KOPT-K1 (cell line): ENCODE measurements around the gene OR10G2.

Experiments
- H3K27ac ChIP-seq: fragments of 200-600 bp; sonication (generic); 2 replicates; pipeline ENCODE4 v1.5.1; 2016; ENCODE audit warnings: antibody characterized with exemption, mild to moderate bottlenecking, low read depth, low read length; ENCODE audit not compliant: poor library complexity, severe bottlenecking
- H3K36me3 ChIP-seq: fragments of 200-600 bp; sonication (generic); 2 replicates; pipeline ENCODE4 v1.5.1; 2017; ENCODE audit warnings: antibody characterized with exemption, mild to moderate bottlenecking, low read length, moderate library complexity; ENCODE audit not compliant: insufficient read depth
- H3K9me3 ChIP-seq: fragments of 200-600 bp; sonication (generic); 2 replicates; pipeline ENCODE4 v1.5.1; 2017; ENCODE audit warnings: antibody characterized with exemption, low read length, mild to moderate bottlenecking; ENCODE audit not compliant: insufficient read depth, poor library complexity, severe bottlenecking

Gene OR10G2, protein sequence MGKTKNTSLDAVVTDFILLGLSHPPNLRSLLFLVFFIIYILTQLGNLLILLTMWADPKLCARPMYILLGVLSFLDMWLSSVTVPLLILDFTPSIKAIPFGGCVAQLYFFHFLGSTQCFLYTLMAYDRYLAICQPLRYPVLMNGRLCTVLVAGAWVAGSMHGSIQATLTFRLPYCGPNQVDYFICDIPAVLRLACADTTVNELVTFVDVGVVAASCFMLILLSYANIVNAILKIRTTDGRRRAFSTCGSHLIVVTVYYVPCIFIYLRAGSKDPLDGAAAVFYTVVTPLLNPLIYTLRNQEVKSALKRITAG

DNA sequence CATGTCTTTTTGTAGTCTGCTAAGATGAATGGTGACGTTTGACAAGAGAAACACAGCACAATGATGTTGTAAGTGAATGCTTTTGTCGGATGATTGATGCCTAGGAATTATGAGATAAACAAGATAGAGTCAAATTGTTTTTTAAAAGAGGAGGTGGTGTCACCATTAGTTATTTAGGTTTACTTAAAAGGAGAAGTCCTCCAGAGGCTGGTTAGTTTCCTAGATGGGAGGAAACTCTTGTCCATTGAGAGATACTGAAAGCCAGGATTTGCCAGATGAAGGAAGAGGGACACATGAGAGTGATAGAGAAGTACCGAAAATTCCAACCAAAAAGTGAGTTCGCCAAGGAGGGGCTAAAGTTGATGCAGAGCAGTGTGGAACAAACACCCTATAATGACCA lies at the start of gene OR10G2:
Gene OR10G2, minus strand, starts transcription at position 101 of the 400 bp plus-strand sequence. Its CDS starts 98 bp downstream, at position 3.
- H3K27ac ChIP-seq, result no peak within 1 kb of the TSS
- no peaks in the 10 kb centered on the region for H3K36me3 ChIP-seq
- H3K9me3 ChIP-seq, result no peaks in the 10 kb centered on the region

DNA sequence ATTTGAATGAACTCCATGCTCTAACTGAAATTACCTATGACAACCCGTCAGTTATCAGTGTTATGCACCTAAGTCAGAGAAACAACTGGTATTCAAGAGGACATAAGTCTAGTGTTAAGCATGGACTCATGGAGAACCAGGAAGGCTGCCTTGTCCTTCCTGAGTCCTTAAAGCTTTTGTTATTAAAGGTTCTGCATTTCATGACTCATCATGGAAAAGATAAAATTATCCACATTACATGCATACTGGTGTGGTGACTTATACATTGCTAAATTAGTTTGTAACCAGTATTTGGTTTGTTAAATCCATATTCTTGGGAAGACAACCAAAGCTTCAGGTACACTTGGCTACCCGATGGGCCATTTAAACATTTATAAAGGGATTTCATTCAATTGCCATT lies 45.3 kb upstream of the OR10G2 start:
- Histone ChIP-seq H3K36me3 (no peaks in the 10 kb centered on the region), H3K27ac (no peak overlapping the region), H3K9me3 (peaks cover 9% of the 10 kb centered on the region)

DNA sequence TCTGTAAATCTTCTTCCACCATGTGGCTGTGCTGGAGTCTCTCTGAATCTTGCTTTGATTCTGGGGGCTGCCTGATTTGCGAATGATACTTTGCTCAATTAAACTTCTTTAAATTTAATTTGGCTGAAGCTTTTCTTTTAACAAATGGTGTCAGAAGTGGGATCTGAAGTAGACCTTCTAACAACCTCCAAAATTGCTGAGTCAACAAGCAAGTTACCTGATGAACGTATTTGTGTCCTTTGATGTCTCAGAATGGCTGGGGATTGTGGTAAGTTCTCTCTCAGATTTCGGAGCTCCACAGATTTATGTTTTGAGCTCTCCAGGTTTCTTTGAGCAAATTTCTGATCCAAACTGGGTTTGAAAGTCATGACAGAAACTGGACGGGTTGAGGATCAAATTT lies 40.8 kb upstream of the OR10G2 start:
- H3K9me3 ChIP-seq, result peaks cover 13% of the 10 kb centered on the region
- H3K27ac ChIP-seq, result no peak overlapping the region
- H3K36me3 ChIP-seq, result no peaks in the 10 kb centered on the region

DNA sequence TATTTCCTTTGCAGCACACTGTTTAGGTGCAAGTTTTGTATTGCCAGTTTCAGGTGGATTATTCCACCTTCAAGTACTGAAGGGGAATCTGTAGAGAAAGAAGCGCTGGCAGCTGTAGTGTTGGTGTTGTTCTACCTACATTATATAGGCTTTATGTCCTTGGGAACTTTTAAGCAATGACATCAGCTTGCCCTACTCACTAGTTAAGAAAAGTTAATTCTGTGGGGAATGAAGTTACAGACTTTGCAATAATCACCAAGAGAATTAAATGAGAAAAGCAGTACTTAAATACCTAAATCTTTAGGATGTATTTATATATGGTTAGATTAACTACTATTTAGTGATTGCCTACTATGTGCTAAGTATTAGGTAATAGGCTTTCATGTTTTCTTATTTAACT lies 39.0 kb upstream of the OR10G2 start, which contains the start of gene OR4E1:
Gene OR4E1, minus strand, starts transcription at position 101 of the 400 bp plus-strand sequence. CDS start 2,883 bp downstream, outside the sequence.
- Histone ChIP-seq H3K27ac (no peak within 1 kb of the TSS), H3K9me3 (peaks cover 13% of the 10 kb centered on the region), H3K36me3 (no peaks in the 10 kb centered on the region)

DNA sequence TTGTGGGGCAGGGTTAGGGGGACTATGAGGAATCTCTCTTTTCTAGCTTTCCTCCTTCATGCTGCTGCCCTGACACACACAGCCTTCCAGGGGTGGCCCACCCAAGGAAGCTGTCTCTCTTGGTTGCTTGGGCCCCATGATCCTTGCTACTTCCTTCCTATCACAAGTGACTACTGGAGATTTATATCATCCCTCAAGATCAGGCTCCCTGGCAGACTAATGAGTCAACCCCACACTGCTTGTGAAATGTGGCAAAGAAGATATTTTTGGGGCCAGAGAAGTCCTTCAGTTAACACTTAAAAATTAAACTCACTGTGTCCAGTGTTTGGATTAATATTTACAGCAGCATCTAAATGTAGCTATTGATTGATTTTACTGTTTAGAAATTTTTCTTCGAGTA lies 37.4 kb upstream of the OR10G2 start:
- no peak overlapping the region for H3K27ac ChIP-seq
- no peaks in the 10 kb centered on the region for H3K36me3 ChIP-seq
- peaks cover 13% of the 10 kb centered on the region for H3K9me3 ChIP-seq

DNA sequence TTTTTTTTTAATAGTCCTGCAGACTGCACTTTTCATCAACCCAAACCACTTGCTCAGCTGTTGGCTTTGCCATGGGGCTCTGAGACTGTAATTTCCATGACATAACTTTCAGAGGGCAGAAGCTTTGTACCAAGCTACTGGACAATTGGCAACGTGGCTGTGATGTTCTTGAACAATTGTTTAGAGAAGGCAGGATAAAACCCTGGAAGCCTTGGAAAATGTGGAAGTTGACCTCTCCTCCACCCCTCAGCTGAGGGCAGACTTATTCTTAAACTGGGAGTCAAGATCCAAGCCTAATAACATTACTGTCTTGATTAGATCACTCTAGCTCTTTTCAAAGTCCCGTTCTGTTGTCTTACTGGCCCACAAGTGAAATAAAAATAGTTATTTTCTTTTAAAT lies 36.6 kb upstream of the OR10G2 start:
- peaks cover 13% of the 10 kb centered on the region for H3K9me3 ChIP-seq
- H3K27ac ChIP-seq, result no peak overlapping the region

DNA sequence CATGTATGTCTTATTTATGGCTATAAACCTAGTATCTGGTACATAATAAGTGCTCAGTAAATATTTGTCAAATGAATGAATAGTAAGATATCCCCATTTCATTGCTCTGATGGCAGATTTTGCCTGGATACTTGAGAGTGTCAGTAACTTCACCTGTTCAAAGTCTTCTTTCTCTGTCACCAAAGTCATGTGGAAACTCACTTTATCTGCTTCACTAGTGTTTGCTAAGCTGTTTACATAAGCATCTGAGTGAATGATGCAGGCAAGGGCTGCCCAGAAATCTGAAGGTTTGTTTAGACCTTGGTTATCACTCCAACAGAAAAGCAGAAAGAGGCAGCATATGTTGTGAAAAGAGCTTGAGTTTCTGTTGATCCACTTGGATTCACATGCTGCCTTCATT lies 34.5 kb upstream of the OR10G2 start:
- no peak overlapping the region for H3K27ac ChIP-seq
- no peaks in the 10 kb centered on the region for H3K9me3 ChIP-seq
- H3K36me3 ChIP-seq, result no peaks in the 10 kb centered on the region

More for the DNA sequence above, 36.6 kb upstream of the OR10G2 start:
- H3K36me3 ChIP-seq, result no peaks in the 10 kb centered on the region

DNA sequence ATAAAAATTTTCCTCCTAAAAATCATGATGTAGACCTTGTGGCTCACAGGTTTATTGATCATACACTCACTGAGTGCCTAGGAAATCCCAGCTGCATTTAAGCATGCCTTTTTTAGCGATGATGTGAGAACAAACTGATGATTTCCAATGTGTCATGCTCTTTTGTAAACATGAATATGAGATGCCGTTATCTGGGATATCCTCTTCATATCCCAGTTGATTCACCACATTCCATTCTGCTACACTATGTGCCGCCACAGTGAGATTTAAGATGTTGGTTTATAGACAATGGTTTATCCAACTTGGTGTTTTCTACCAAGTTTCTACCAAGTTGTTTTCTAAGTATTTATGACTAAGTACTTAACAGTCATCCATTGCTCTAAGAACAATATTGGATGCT lies 33.6 kb upstream of the OR10G2 start:
- Histone ChIP-seq H3K27ac (no peak overlapping the region), H3K36me3 (no peaks in the 10 kb centered on the region), H3K9me3 (no peaks in the 10 kb centered on the region)

DNA sequence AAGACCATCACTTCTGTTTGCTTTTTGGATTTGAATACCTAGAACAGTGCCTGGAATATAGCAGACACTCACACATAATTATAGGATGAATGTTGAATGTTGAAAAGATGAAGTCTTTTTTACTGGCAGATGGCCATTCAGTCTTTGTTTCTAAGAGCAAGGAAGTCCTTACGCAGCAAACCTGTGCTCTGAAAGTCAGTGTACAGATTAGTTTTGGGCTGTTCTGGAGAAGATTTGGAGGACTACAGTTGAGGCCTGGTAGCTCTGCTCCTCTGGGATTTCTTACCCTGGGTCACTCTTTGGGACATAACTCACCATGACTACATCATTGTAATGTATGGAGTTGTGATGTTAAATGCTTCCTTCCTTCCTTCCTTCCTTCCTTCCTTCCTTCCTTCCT lies 22.2 kb upstream of the OR10G2 start:
- Histone ChIP-seq H3K9me3 (no peaks in the 10 kb centered on the region), H3K27ac (no peak overlapping the region), H3K36me3 (no peaks in the 10 kb centered on the region)

DNA sequence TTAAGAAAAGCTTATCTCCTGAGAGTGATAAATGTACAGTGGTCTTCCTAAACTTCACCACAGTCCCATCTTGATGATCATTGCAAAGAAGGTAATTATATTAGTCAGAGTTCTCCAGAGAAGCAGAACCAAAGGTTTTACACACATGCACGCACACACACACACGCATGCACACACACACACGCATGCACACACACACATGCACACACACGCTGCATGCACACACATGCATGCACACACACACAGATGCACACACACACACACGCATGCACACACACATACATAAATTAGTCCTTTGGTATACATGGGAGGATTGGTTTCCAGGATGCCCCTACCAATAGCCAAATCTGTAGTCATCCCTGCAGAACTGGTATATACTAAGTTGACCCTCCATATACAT lies 19.5 kb upstream of the OR10G2 start:
- H3K27ac ChIP-seq, result no peak overlapping the region
- no peaks in the 10 kb centered on the region for H3K9me3 ChIP-seq
- H3K36me3 ChIP-seq, result no peaks in the 10 kb centered on the region

DNA sequence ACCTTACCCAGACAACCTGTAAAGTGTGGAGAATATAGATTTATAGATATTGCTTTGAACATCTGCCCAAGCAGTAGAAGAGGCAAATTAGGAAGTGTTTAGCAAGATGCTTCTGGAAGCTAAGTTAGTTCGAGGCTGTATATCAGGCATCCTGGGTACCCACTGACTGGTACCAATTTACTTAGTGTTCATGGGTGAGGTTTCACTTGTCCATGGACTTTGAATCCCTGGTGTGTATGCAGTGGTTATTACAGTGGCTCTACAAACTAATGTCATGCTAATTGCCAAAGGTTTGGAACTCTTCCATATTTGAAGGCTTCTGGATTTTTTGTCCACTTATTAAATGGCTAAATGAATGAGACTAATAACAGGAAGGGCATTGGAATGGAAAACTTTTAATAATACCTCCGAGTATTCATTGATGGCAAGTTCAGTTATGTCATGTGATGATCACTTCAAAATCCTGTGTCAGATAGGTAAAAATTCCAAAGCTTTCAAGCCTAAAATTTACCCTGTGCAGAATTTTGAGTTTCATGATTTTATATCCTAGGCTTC lies 18.7 kb upstream of the OR10G2 start, which contains the start of gene OR4E2:
Gene OR4E2, plus strand, starts transcription at position 505 of the 555 bp plus-strand sequence. CDS start 11,248 bp downstream, outside the sequence.
- no peaks in the 10 kb centered on the region for H3K36me3 ChIP-seq
- H3K27ac ChIP-seq, result no peak within 1 kb of the TSS
- H3K9me3 ChIP-seq, result no peaks in the 10 kb centered on the region

DNA sequence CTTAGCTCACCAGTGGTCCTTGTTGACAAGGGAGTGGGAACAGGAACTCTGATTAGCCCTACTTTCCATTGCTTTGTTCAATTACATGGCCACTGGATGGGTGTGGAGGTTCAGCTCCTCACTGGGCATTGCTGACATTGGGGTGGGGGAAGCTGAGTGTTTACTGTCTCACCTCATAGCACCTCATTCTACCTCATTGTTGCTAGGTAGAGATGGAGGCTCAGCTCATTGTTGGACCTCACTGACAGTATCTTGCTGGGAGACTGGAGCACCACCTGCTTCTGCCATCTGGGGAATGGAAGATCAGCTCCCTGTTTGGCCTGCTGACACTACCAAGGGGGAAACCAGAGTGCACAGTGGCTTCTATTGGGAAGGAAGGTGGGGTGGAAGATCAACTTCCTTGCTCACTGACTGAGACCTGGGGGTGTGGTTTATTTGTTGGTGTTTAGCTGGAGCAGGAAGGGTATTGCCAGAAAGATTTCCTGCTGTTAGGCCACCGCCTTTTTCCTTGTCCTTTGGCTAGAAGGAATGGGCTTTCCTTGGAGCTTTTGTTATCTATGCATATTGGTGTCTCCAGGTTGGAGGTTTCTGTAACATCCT lies 17.6 kb upstream of the OR10G2 start:
- Histone ChIP-seq H3K27ac (no peak overlapping the region), H3K9me3 (no peaks in the 10 kb centered on the region), H3K36me3 (no peaks in the 10 kb centered on the region)

DNA sequence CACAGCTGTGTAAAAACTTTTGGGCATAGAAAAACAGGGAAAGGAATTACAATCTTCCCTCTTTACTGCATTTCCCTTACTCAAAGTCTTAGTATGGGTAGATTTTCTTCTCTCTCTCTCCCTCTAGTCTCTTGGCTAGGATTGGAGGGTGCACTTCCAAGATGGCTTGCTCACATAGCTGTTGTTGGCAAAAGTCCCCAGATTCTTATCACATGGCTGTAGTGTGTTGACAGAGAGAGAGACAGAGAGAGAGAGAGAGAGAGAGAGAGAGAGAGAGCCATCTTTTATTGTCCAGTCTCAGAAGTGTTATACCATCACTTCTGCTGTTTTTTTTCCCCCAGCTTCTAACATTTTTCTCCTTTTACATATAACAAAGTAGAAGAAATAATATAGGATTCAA lies 12.6 kb upstream of the OR10G2 start:
- Histone ChIP-seq H3K9me3 (no peaks in the 10 kb centered on the region), H3K36me3 (no peaks in the 10 kb centered on the region), H3K27ac (no peak overlapping the region)

DNA sequence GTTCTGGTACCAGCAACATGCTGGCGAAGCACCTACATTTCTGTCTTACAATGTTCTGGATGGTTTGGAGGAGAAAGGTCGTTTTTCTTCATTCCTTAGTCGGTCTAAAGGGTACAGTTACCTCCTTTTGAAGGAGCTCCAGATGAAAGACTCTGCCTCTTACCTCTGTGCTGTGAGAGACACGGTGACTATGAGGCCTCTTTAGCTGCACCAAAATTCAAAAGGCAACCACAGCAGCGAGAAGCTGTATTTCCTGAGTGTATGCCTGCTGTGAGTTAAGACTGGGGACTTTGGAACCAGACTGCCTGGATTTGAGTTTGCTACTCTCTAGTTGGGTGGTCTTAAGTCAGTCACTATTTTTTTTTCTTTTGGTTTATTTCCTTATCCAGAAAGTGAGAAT lies 8.7 kb upstream of the OR10G2 start:
- Histone ChIP-seq H3K9me3 (no peaks in the 10 kb centered on the region), H3K36me3 (no peaks in the 10 kb centered on the region), H3K27ac (no peak overlapping the region)

DNA sequence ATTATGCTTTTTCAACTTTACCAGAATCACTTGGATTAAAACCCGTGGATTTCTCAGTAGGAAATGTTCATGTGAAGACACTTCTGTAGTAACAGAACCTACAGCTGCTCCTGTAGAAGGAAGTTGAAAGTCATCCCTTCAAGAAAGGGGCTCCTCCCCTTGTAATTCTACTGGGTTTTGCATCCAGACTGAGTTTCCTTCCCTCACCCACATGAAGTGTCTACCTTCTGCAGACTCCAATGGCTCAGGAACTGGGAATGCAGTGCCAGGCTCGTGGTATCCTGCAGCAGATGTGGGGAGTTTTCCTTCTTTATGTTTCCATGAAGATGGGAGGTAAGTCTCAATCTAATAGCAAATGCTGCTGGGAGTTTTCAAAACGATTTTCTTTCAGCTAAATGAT lies 7.9 kb upstream of the OR10G2 start:
- Histone ChIP-seq H3K9me3 (no peaks in the 10 kb centered on the region), H3K36me3 (no peaks in the 10 kb centered on the region), H3K27ac (no peak overlapping the region)
